C4-2B (cell line): Measurements from ENCODE around the gene OSBPL8.

Experiments
- CTCF ChIP-seq: fragments of 450-650 bp; conservative IDR thresholded peaks from 2 replicates; pipeline ENCODE4 v1.5.1; 2017; ENCODE audit warnings: mild to moderate bottlenecking
- ZFX ChIP-seq: fragments of 450-650 bp; IDR thresholded peaks from 2 replicates; pipeline ENCODE4 v1.6.1; 2017

- no peak for TF ChIP-seq CTCF
- no peak for TF ChIP-seq ZFX
Observed at GRCh38 chr12:76332606-76333005, 227.0 kb downstream of the OSBPL8 start.
